T-helper 17 cell (primary cell): ENCODE measurements around the gene PRTFDC1. TPM values are rescaled to one million over a fixed set of nuclear protein-coding genes. Genes with fewer than 3 reads are reported as not detected.
"Not testable (repeated sequence)": the region's sequence is repeated elsewhere in the genome, so short reads cannot be mapped to it uniquely, and the experiment has no call there.

ENCODE experiments used
- ATAC-seq: fragments of 150-1000 bp; cut with Tn5 transposase; 2 replicates; pipeline ENCODE4 v1.10.0; 2021; ENCODE audit warnings: mild to moderate bottlenecking, moderate library complexity
- DNase-seq, 3 donors: peaks; one replicate each; pipeline versions ENCODE4 v3.0.0 to v3.0.0-alpha.2; 2020 to 2021
- H3K9me3 ChIP-seq: one replicate; pipeline ENCODE4 v1.7.0; 2013; ENCODE audit warnings: low read length, mild to moderate bottlenecking; ENCODE audit not compliant: control insufficient read depth, poor library complexity, severe bottlenecking
- H3K27ac Mint-ChIP-seq: one replicate; pipeline ENCODE4 v1.8.0; 2022; ENCODE audit warnings: mild to moderate bottlenecking, moderate library complexity, mixed read lengths
- H3K27me3 Mint-ChIP-seq: one replicate; pipeline ENCODE4 v1.8.0; 2022; ENCODE audit warnings: mixed read lengths
- H3K36me3 Mint-ChIP-seq: one replicate; pipeline ENCODE4 v1.8.0; 2022; ENCODE audit warnings: low read depth, mixed read lengths
- H3K4me1 Mint-ChIP-seq: one replicate; pipeline ENCODE4 v1.8.0; 2022; ENCODE audit warnings: mild to moderate bottlenecking, mixed read lengths
- H3K4me3 Mint-ChIP-seq: one replicate; pipeline ENCODE4 v1.8.0; 2022; ENCODE audit warnings: mild to moderate bottlenecking, moderate library complexity, mixed read lengths
- total RNA-seq, 4 donors: library from RNA in 2 of 4; stranded (reverse) in 2 of 4; gene quantifications; one replicate each; pipeline ENCODE4 v1.2.3 and lab custom pipeline; 2022 to 2026

Gene PRTFDC1
- total RNA-seq, 2 donors from 2014 or later, result 0.40 to 3.6 TPM

GRCh38 chr10:24919629-24920028 lies 32.8 kb downstream of the PRTFDC1 start:
- not testable (repeated sequence) for H3K4me3 Mint-ChIP-seq, H3K27me3 Mint-ChIP-seq, H3K4me1 Mint-ChIP-seq

GRCh38 chr10:24917979-24918378 lies 34.4 kb downstream of the PRTFDC1 start:
- ATAC-seq, result no peak
- Mint-ChIP-seq H3K36me3 (no peaks in the 10 kb centered on the region), H3K4me1 (peaks cover 6% of the 10 kb centered on the region), H3K27ac (no peak overlapping the region), H3K4me3 (no peak overlapping the region), H3K27me3 (no peaks in the 10 kb centered on the region)
- DNase-seq, result no peak
- no peaks in the 10 kb centered on the region for H3K9me3 ChIP-seq

More at GRCh38 chr10:24919629-24920028, 32.8 kb downstream of the PRTFDC1 start:
- ATAC-seq, H3K36me3 Mint-ChIP-seq, H3K9me3 ChIP-seq, DNase-seq, H3K27ac Mint-ChIP-seq: not testable (repeated sequence)

- Mint-ChIP-seq H3K4me3 (no peak overlapping the region), H3K36me3 (no peaks in the 10 kb centered on the region), H3K27me3 (no peaks in the 10 kb centered on the region), H3K27ac (no peak overlapping the region), H3K4me1 (peaks cover 10% of the 10 kb centered on the region)
- ATAC-seq (no peak), DNase-seq (no peak)
- H3K9me3 ChIP-seq, result no peaks in the 10 kb centered on the region
Measured at GRCh38 chr10:24917493-24917892, 34.9 kb downstream of the PRTFDC1 start.

GRCh38 chr10:24916365-24916764 lies 36.0 kb downstream of the PRTFDC1 start:
- no peak for DNase-seq
- no peak overlapping the region for H3K4me3 Mint-ChIP-seq

GRCh38 chr10:24915304-24915703 lies 37.1 kb downstream of the PRTFDC1 start:
- H3K27me3 Mint-ChIP-seq, result no peaks in the 10 kb centered on the region
- H3K36me3 Mint-ChIP-seq, result no peaks in the 10 kb centered on the region
- DNase-seq (no peak), ATAC-seq (no peak)
- H3K9me3 ChIP-seq, result no peaks in the 10 kb centered on the region
- H3K4me3 Mint-ChIP-seq, result no peak overlapping the region
- H3K27ac Mint-ChIP-seq, result no peak overlapping the region
- H3K4me1 Mint-ChIP-seq, result peaks cover 6% of the 10 kb centered on the region

More at GRCh38 chr10:24916365-24916764, 36.0 kb downstream of the PRTFDC1 start:
- Mint-ChIP-seq H3K36me3 (no peaks in the 10 kb centered on the region), H3K27ac (no peak overlapping the region), H3K27me3 (no peaks in the 10 kb centered on the region), H3K4me1 (peaks cover 11% of the 10 kb centered on the region)
- ATAC-seq, result no peak
- H3K9me3 ChIP-seq, result no peaks in the 10 kb centered on the region

- peaks cover 6% of the 10 kb centered on the region for H3K4me1 Mint-ChIP-seq
- no peaks in the 10 kb centered on the region for H3K9me3 ChIP-seq
- H3K36me3 Mint-ChIP-seq, result no peaks in the 10 kb centered on the region
- H3K27me3 Mint-ChIP-seq, result no peaks in the 10 kb centered on the region
- ATAC-seq, result no peak
- no peak for DNase-seq
- H3K4me3 Mint-ChIP-seq, result no peak overlapping the region
- H3K27ac Mint-ChIP-seq, result no peak overlapping the region
Measured at GRCh38 chr10:24914148-24914547, 38.3 kb downstream of the PRTFDC1 start.

GRCh38 chr10:24912215-24912614 lies 40.2 kb downstream of the PRTFDC1 start:
- Mint-ChIP-seq H3K36me3 (no peaks in the 10 kb centered on the region), H3K27ac (no peak overlapping the region), H3K4me3 (peak overlapping the region; percentile 67), H3K27me3 (no peaks in the 10 kb centered on the region), H3K4me1 (peaks cover 6% of the 10 kb centered on the region)
- DNase-seq, result no peak
- no peaks in the 10 kb centered on the region for H3K9me3 ChIP-seq
- ATAC-seq, result peak; percentile 63

- Mint-ChIP-seq H3K4me3 (no peak overlapping the region), H3K36me3 (peaks cover 4% of the 10 kb centered on the region), H3K27ac (no peak overlapping the region), H3K27me3 (no peaks in the 10 kb centered on the region), H3K4me1 (peaks cover 6% of the 10 kb centered on the region)
- ATAC-seq (no peak), DNase-seq (no peak)
- H3K9me3 ChIP-seq, result no peaks in the 10 kb centered on the region
Measured at GRCh38 chr10:24911029-24911428, 41.4 kb downstream of the PRTFDC1 start.

- no peak overlapping the region for H3K27ac Mint-ChIP-seq
- ATAC-seq (no peak), DNase-seq (no peak)
- no peaks in the 10 kb centered on the region for H3K9me3 ChIP-seq
- peaks cover 6% of the 10 kb centered on the region for H3K4me1 Mint-ChIP-seq
- H3K4me3 Mint-ChIP-seq, result no peak overlapping the region
- H3K36me3 Mint-ChIP-seq, result peaks cover 4% of the 10 kb centered on the region
- H3K27me3 Mint-ChIP-seq, result no peaks in the 10 kb centered on the region
Measured at GRCh38 chr10:24910574-24910973, 41.8 kb downstream of the PRTFDC1 start.

GRCh38 chr10:24908793-24909423 lies 43.5 kb downstream of the PRTFDC1 start:
- Mint-ChIP-seq H3K27ac (no peak overlapping the region), H3K27me3 (no peaks in the 10 kb centered on the region), H3K4me1 (peaks cover 6% of the 10 kb centered on the region), H3K4me3 (no peak overlapping the region), H3K36me3 (peaks cover 4% of the 10 kb centered on the region)
- ATAC-seq (no peak), DNase-seq (no peak)
- no peaks in the 10 kb centered on the region for H3K9me3 ChIP-seq

- peaks cover 6% of the 10 kb centered on the region for H3K4me1 Mint-ChIP-seq
- no peak for ATAC-seq
- H3K9me3 ChIP-seq, result no peaks in the 10 kb centered on the region
- no peak for DNase-seq
- H3K27me3 Mint-ChIP-seq, result no peaks in the 10 kb centered on the region
- peaks cover 4% of the 10 kb centered on the region for H3K36me3 Mint-ChIP-seq
- no peak overlapping the region for H3K4me3 Mint-ChIP-seq
- H3K27ac Mint-ChIP-seq, result no peak overlapping the region
Measured at GRCh38 chr10:24907956-24908355, 44.5 kb downstream of the PRTFDC1 start.

GRCh38 chr10:24906372-24906771 lies 46.0 kb downstream of the PRTFDC1 start:
- H3K36me3 Mint-ChIP-seq, result peaks cover 4% of the 10 kb centered on the region
- H3K9me3 ChIP-seq, result no peaks in the 10 kb centered on the region
- no peak overlapping the region for H3K27ac Mint-ChIP-seq

GRCh38 chr10:24904824-24905223 lies 47.6 kb downstream of the PRTFDC1 start:
- ATAC-seq (no peak), DNase-seq (no peak)
- no peak overlapping the region for H3K4me3 Mint-ChIP-seq
- no peak overlapping the region for H3K27ac Mint-ChIP-seq
- H3K9me3 ChIP-seq, result no peaks in the 10 kb centered on the region
- peaks cover 4% of the 10 kb centered on the region for H3K36me3 Mint-ChIP-seq
- no peaks in the 10 kb centered on the region for H3K27me3 Mint-ChIP-seq
- H3K4me1 Mint-ChIP-seq, result peaks cover 9% of the 10 kb centered on the region

More at GRCh38 chr10:24906372-24906771, 46.0 kb downstream of the PRTFDC1 start:
- Mint-ChIP-seq H3K27me3 (no peaks in the 10 kb centered on the region), H3K4me3 (no peak overlapping the region), H3K4me1 (peaks cover 4% of the 10 kb centered on the region)
- ATAC-seq (no peak), DNase-seq (no peak)

- ATAC-seq (no peak), DNase-seq (no peak)
- Mint-ChIP-seq H3K27ac (no peak overlapping the region), H3K27me3 (no peaks in the 10 kb centered on the region), H3K36me3 (peaks cover 4% of the 10 kb centered on the region), H3K4me1 (peaks cover 15% of the 10 kb centered on the region), H3K4me3 (no peak overlapping the region)
- H3K9me3 ChIP-seq, result no peaks in the 10 kb centered on the region
Measured at GRCh38 chr10:24902400-24902728, 50.0 kb downstream of the PRTFDC1 start.
